HCT116 (cell line): ENCODE measurements around the gene LRRTM2.

Source experiments
- EZH2phosphoT487 ChIP-seq: fragments of 200-600 bp; IDR thresholded peaks from 2 replicates; pipeline ENCODE4 v1.6.1; 2018; ENCODE audit warnings: antibody characterized with exemption, borderline replicate concordance
- POLR2A ChIP-seq: IDR thresholded peaks from 2 replicates; pipeline ENCODE4 v1.7.0; 2011; ENCODE audit warnings: borderline replicate concordance; ENCODE audit not compliant: insufficient read depth, insufficient read length; ENCODE audit errors: extremely low read depth
- TF ChIP-seq, protein P1 (sequence below), 3 experiments: fragments of 200-600 bp in 1 of 3; sonication (generic) in 1 of 3; IDR thresholded peaks in 2 of 3; conservative IDR thresholded peaks in 1 of 3; 2 replicates each; pipeline ENCODE4 v1.5.1; 2012 to 2017; ENCODE audit warnings: low read depth in 2 of 3, low read length in 2 of 3, antibody characterized with exemption in 1 of 3, borderline replicate concordance in 1 of 3, control low read depth in 1 of 3, mild to moderate bottlenecking in 1 of 3, mixed read lengths in 1 of 3, mixed run types in 1 of 3, moderate library complexity in 1 of 3; ENCODE audit not compliant: insufficient read depth in 1 of 3
- TF ChIP-seq, protein P2 (sequence below): IDR thresholded peaks from 2 replicates; pipeline ENCODE4 v1.6.1; 2012; ENCODE audit warnings: low read depth

DNA sequence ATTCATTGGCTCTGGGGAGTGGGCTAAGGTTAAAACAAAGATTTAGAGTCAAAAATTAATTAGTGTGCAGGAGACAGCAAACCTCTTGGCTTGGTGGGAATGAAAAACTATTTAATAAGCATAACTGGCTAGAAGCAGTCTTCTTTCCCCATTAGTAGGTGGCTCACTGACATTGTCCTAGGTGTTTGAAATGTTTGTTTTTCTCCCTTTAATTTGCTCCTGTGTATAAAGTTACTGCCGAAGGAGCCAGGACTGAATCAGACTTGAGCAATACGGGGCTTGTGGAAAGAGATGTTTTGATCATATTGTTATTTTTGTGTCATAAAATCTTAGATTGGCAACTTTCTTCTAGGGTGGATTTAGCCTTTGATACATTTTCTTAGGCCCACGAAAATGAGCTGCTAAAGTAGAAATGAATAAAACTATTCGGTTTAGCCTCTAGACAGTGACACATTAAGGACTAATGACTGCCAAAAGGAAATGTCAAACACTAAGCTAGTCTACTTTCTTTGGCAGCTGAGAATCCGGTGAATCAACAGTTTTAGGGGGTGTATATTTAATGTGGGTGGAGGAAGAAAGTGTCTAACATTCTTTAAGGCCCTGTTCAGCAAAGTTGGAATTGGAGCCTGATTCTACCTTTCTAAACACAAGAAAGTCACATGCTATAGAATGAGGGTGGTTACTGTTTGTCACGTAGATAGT lies 30.2 kb downstream of the LRRTM2 start:
- TF ChIP-seq, protein P1, sequence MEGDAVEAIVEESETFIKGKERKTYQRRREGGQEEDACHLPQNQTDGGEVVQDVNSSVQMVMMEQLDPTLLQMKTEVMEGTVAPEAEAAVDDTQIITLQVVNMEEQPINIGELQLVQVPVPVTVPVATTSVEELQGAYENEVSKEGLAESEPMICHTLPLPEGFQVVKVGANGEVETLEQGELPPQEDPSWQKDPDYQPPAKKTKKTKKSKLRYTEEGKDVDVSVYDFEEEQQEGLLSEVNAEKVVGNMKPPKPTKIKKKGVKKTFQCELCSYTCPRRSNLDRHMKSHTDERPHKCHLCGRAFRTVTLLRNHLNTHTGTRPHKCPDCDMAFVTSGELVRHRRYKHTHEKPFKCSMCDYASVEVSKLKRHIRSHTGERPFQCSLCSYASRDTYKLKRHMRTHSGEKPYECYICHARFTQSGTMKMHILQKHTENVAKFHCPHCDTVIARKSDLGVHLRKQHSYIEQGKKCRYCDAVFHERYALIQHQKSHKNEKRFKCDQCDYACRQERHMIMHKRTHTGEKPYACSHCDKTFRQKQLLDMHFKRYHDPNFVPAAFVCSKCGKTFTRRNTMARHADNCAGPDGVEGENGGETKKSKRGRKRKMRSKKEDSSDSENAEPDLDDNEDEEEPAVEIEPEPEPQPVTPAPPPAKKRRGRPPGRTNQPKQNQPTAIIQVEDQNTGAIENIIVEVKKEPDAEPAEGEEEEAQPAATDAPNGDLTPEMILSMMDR (IDR thresholded peaks at IDR 0.05 in 2 of 3, conservative IDR thresholded peaks at IDR 0.05 in 1 of 3; ENCODE audit: borderline replicate concordance in 1 of 3, insufficient read depth in 1 of 3, low read depth in 2 of 3, low read length in 2 of 3) = no peak
- TF ChIP-seq EZH2phosphoT487 (no peak), POLR2A (no peak)
- TF ChIP-seq, protein P2, sequence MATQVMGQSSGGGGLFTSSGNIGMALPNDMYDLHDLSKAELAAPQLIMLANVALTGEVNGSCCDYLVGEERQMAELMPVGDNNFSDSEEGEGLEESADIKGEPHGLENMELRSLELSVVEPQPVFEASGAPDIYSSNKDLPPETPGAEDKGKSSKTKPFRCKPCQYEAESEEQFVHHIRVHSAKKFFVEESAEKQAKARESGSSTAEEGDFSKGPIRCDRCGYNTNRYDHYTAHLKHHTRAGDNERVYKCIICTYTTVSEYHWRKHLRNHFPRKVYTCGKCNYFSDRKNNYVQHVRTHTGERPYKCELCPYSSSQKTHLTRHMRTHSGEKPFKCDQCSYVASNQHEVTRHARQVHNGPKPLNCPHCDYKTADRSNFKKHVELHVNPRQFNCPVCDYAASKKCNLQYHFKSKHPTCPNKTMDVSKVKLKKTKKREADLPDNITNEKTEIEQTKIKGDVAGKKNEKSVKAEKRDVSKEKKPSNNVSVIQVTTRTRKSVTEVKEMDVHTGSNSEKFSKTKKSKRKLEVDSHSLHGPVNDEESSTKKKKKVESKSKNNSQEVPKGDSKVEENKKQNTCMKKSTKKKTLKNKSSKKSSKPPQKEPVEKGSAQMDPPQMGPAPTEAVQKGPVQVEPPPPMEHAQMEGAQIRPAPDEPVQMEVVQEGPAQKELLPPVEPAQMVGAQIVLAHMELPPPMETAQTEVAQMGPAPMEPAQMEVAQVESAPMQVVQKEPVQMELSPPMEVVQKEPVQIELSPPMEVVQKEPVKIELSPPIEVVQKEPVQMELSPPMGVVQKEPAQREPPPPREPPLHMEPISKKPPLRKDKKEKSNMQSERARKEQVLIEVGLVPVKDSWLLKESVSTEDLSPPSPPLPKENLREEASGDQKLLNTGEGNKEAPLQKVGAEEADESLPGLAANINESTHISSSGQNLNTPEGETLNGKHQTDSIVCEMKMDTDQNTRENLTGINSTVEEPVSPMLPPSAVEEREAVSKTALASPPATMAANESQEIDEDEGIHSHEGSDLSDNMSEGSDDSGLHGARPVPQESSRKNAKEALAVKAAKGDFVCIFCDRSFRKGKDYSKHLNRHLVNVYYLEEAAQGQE = no peak
